Measurements from ENCODE around the gene SELENOW.

DNA sequence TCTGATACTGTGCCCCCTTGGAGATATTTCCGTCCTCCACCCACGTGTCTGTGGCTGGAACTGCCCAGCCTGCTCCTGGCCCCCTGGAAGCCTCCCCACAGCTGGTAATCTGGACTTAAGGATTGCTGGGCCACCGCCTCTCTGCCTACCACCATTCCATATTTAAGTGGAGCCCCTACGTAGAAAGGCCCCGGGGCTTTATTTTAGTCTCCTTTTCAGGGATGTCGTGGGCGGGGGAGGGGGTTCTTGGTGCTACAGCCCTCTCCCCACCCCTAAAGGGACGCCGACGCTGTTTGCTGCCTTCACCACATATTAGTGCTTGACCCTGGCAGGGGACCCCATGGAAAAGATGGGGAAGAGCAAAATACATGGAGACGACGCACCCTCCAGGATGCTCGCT, 35.9 kb upstream of the SELENOW start:
- TF ChIP-seq, protein P1, sequence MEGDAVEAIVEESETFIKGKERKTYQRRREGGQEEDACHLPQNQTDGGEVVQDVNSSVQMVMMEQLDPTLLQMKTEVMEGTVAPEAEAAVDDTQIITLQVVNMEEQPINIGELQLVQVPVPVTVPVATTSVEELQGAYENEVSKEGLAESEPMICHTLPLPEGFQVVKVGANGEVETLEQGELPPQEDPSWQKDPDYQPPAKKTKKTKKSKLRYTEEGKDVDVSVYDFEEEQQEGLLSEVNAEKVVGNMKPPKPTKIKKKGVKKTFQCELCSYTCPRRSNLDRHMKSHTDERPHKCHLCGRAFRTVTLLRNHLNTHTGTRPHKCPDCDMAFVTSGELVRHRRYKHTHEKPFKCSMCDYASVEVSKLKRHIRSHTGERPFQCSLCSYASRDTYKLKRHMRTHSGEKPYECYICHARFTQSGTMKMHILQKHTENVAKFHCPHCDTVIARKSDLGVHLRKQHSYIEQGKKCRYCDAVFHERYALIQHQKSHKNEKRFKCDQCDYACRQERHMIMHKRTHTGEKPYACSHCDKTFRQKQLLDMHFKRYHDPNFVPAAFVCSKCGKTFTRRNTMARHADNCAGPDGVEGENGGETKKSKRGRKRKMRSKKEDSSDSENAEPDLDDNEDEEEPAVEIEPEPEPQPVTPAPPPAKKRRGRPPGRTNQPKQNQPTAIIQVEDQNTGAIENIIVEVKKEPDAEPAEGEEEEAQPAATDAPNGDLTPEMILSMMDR (IDR thresholded peaks at IDR 0.05): no peak
- TF ChIP-seq POLR2A (IDR thresholded peaks at IDR 0.05): no peak

All from lower leg skin (tissue), 3 donors.